GM18519 (cell line): ENCODE results near the gene SH3D19.
"Not testable (repeated sequence)": the region's sequence is repeated elsewhere in the genome, so short reads cannot be mapped to it uniquely, and the experiment has no call there.

ENCODE experiments used
- ATAC-seq: cut with Tn5 transposase; IDR thresholded peaks from one replicate; pipeline ENCODE4 v1.9.1; 2021; ENCODE audit warnings: mild to moderate bottlenecking, moderate library complexity; ENCODE audit not compliant: unreplicated experiment, low FRiP score

The SH3D19 gene

GRCh38 chr4:151235373-151235772 lies 90.0 kb downstream of the SH3D19 start:
- not testable (repeated sequence) for ATAC-seq

GRCh38 chr4:151233600-151233999 lies 91.8 kb downstream of the SH3D19 start:
- no peak for ATAC-seq

- ATAC-seq, result no peak
These were observed 93.3 kb downstream of the SH3D19 start for GRCh38 chr4:151231915-151232595.

- no peak for ATAC-seq
These were observed 97.0 kb downstream of the SH3D19 start for GRCh38 chr4:151228189-151229119.

GRCh38 chr4:151227731-151228130 lies 97.7 kb downstream of the SH3D19 start:
- no peak for ATAC-seq

- ATAC-seq, result no peak
These were observed 98.2 kb downstream of the SH3D19 start for GRCh38 chr4:151227172-151227571.

GRCh38 chr4:151226004-151226932 lies 99.1 kb downstream of the SH3D19 start:
- no peak for ATAC-seq

- no peak for ATAC-seq
These were observed 101.9 kb downstream of the SH3D19 start for GRCh38 chr4:151223465-151223864.

GRCh38 chr4:151219948-151220347 lies 105.5 kb downstream of the SH3D19 start:
- ATAC-seq, result no peak

GRCh38 chr4:151219091-151219490 lies 106.3 kb downstream of the SH3D19 start:
- no peak for ATAC-seq

GRCh38 chr4:151218343-151218742 lies 107.1 kb downstream of the SH3D19 start:
- no peak for ATAC-seq

GRCh38 chr4:151217326-151217725 lies 108.1 kb downstream of the SH3D19 start:
- ATAC-seq, result no peak

GRCh38 chr4:151215295-151215694 lies 110.1 kb downstream of the SH3D19 start:
- ATAC-seq, result no peak

GRCh38 chr4:151207868-151208267 lies 117.5 kb downstream of the SH3D19 start:
- no peak for ATAC-seq

GRCh38 chr4:151207186-151207585 lies 118.2 kb downstream of the SH3D19 start:
- no peak for ATAC-seq

GRCh38 chr4:151206241-151207005 lies 119.0 kb downstream of the SH3D19 start:
- no peak for ATAC-seq

- ATAC-seq, result no peak
These were observed 119.7 kb downstream of the SH3D19 start for GRCh38 chr4:151205722-151206121.

- no peak for ATAC-seq
These were observed 120.4 kb downstream of the SH3D19 start for GRCh38 chr4:151204925-151205524.

GRCh38 chr4:151202851-151203455 lies 122.5 kb downstream of the SH3D19 start:
- no peak for ATAC-seq
